ENCODE data around the gene ARR3.
"Not testable (repeated sequence)": the region's sequence is repeated elsewhere in the genome, so short reads cannot be mapped to it uniquely, and the experiment has no call there.

The ARR3 gene

GRCh38 chrX:70281951-70282350, 13.8 kb downstream of the ARR3 start, which contains the start of gene RAB41:
TSS of gene RAB41 (plus strand) at chrX:70282172. CDS start at chrX:70282218, 46 bp downstream.
- DNase-seq: no peak

- no peak for DNase-seq
These were observed 21.1 kb downstream of the ARR3 start for GRCh38 chrX:70289168-70289792.

DNA sequence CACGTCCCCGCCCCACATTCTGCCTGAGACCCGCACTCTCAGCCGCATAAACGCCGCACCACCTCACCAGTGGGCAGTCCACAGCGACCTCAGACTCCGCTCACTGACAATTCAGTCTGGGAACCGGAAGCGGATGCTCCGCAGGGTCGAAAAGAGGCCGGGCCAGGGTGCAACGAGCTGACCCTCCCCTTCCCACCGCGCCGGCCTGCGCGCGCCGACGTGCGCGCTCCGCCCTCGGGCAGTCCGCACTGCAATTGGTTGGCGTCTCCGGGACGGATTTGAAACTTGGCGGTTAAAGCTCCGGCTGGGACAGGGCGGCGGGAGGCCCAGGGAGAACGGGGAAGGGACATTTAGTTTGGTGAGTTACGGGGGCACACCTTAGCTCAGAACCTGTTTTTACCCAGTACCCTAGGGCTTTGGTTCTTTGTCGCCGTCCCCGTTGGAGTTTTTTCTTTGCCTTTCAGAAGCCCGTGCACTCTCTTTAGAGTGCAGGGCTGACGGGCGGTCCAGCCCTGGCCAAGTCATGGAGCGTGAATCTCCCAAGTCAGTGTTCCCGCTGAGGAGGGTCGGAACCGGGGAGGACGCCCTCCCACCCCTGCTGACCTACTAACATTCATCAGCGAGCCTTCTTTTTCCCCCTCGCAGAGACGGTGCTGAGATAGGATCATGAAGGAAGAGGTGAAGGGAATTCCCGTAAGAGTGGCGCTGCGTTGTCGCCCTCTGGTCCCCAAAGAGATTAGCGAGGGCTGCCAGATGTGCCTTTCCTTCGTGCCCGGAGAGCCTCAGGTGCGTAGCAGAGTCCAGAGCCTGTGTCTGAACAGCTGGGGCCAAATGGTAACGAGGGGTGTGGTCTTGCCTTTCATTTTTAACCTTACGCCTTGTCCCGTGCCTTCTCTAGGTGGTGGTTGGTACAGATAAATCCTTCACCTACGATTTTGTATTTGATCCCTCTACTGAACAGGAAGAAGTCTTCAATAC, 21.9 kb downstream of the ARR3 start, which contains the start of the genes KIF4A and PDZD11:
KIF4A (plus strand) TSS at position 312 of the 978 bp plus-strand sequence; CDS start at position 667, 355 bp downstream.
PDZD11 (minus strand) TSS at position 135 of the 978 bp plus-strand sequence. CDS start 586 bp downstream, outside the sequence.
- peak; percentile 93 for DNase-seq

- DNase-seq: no peak
These were observed 24.7 kb downstream of the ARR3 start for GRCh38 chrX:70292788-70293187.

GRCh38 chrX:70293621-70294020, 25.5 kb downstream of the ARR3 start:
- DNase-seq: no peak

- DNase-seq: no peak
These were observed 33.6 kb downstream of the ARR3 start for GRCh38 chrX:70301716-70302115.

GRCh38 chrX:70313503-70313902, 45.4 kb downstream of the ARR3 start:
- no peak for DNase-seq

DNA sequence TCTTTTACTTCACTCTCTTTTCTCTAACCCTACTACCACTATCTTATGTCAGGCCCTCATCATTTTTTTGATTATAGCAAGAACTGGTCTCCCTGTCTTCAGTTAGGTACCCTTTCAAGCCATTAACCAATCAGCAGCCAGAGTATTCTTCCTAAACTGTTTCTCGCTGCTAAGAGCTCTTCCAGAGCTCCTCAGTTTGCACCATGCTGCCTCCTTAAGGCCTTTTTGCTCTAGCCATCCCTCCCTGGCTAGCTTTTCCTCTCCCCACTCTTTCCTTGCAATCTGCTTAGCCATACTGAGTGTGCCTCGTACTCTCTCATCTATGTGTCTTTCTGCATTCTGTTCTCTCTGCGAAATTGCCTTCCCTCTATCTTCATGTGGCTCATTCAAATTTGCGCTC, 54.6 kb downstream of the ARR3 start:
- DNase-seq: peak; percentile 68

DNA sequence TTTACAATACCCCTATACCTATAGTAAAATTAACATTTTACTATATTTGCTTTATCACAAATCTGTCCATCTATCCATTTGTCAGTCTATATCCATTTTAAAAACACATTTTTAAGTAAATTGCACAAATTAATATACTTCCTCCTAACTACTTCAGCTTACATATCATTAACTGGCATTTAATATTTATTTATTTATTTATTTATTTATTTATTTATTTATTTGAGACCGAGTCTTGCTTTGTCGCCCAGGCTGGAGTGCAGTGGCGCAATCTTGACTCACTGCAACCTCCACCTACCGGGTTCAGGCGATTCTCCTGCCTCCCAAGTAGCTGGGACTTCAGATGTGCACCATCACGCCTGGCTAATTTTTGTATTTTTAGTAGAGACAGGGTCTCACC, 55.5 kb downstream of the ARR3 start:
- not testable (repeated sequence) for DNase-seq

DNA sequence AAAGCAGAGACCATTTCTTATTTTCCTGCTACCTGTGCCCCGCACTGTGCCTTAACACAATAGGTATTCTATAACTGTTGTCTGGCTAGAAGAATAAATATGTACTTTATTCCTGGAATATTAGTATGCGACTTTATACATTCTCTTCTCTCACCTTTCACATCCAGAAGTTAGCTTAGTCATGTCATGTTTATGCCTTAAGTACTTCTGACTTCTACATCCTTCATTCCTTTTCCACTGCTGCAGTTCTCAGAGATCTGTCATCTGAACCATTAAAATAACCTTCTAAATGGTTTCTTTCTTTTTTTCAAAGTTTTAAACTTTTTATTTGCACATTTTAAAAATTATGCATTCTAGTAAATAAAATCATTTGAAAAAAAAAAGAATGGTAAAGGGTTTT, 56.2 kb downstream of the ARR3 start:
- DNase-seq: no peak

DNA sequence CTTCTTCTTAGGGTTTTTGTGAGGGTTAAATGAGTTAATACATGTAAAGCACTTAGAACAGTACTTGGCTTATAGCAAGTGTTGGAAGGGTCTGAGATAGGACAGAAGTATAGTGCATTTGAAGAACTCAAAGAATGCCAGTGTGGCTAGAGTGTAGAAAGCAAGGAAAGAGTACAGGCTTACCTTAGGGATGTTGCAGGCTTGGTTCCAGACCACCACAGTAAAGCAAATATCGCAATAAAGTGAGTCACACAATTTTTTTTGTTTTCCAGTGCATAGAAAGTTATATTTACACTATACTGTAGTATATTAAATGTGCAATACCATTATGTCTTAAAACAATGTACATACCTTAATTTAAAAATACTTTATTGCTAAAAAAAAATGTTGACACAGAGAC, 63.0 kb downstream of the ARR3 start:
- no peak for DNase-seq

All from NCI-H82 (cell line).